Rectal smooth muscle tissue (tissue), 1 donor: Measurements from ENCODE around the gene PCGF1.

Source experiments
- H3K27ac ChIP-seq: one replicate; pipeline ENCODE4 v1.7.0; 2013; ENCODE audit warnings: low read depth, low read length, inconsistent platforms
- H3K27me3 ChIP-seq: one replicate; pipeline ENCODE4 v1.7.0; 2013; ENCODE audit warnings: low read length; ENCODE audit not compliant: control insufficient read depth, insufficient read depth
- H3K36me3 ChIP-seq: one replicate; pipeline ENCODE4 v1.7.0; 2013; ENCODE audit warnings: low read length; ENCODE audit not compliant: control insufficient read depth, insufficient read depth
- H3K4me1 ChIP-seq: one replicate; pipeline ENCODE4 v1.7.0; 2013; ENCODE audit warnings: low read length; ENCODE audit not compliant: control insufficient read depth, insufficient read depth
- H3K4me3 ChIP-seq: one replicate; pipeline ENCODE4 v1.7.0; 2013; ENCODE audit warnings: low read length
- H3K9ac ChIP-seq: one replicate; pipeline ENCODE4 v1.7.0; 2013; ENCODE audit warnings: low read length

Gene PCGF1

GRCh38 chr2:74522516-74522915, 15.0 kb upstream of the PCGF1 start:
- Histone ChIP-seq H3K4me1 (no peaks in the 10 kb centered on the region), H3K36me3 (peaks cover 16% of the 10 kb centered on the region), H3K27ac (no peak overlapping the region), H3K4me3 (no peak overlapping the region), H3K9ac (no peak overlapping the region), H3K27me3 (peaks cover 16% of the 10 kb centered on the region)

- no peak overlapping the region for H3K27ac ChIP-seq
- peak overlapping the region; percentile 14 for H3K4me3 ChIP-seq
- no peak overlapping the region for H3K9ac ChIP-seq
- H3K27me3 ChIP-seq, result peaks cover 49% of the 10 kb centered on the region
- no peaks in the 10 kb centered on the region for H3K4me1 ChIP-seq
- H3K36me3 ChIP-seq, result no peaks in the 10 kb centered on the region
These were observed 9.2 kb upstream of the PCGF1 start for GRCh38 chr2:74516650-74517049.

GRCh38 chr2:74515981-74516633, 8.6 kb upstream of the PCGF1 start:
- peak overlapping the region; percentile 48 for H3K4me3 ChIP-seq

GRCh38 chr2:74515271-74515980, 7.9 kb upstream of the PCGF1 start:
- H3K27ac ChIP-seq, result no peak overlapping the region

More at GRCh38 chr2:74515981-74516633, 8.6 kb upstream of the PCGF1 start:
- H3K9ac ChIP-seq, result no peak overlapping the region
- H3K27ac ChIP-seq, result no peak overlapping the region
- H3K4me1 ChIP-seq, result no peaks in the 10 kb centered on the region
- H3K36me3 ChIP-seq, result no peaks in the 10 kb centered on the region
- H3K27me3 ChIP-seq, result peaks cover 50% of the 10 kb centered on the region

GRCh38 chr2:74514368-74515270, 7.1 kb upstream of the PCGF1 start, which contains the start of gene TLX2:
Gene TLX2, plus strand, starts transcription at chr2:74514450. Its CDS starts 357 bp downstream, at chr2:74514807.
- Histone ChIP-seq H3K36me3 (no peaks in the 10 kb centered on the region), H3K4me1 (no peaks in the 10 kb centered on the region), H3K27ac (no peak within 1 kb of the TSS), H3K9ac (no peak within 1 kb of the TSS), H3K27me3 (peaks cover 45% of the 10 kb centered on the region), H3K4me3 (peak within 1 kb of the TSS; percentile 48)

More at GRCh38 chr2:74515271-74515980, 7.9 kb upstream of the PCGF1 start:
- Histone ChIP-seq H3K4me1 (no peaks in the 10 kb centered on the region), H3K9ac (no peak overlapping the region), H3K36me3 (no peaks in the 10 kb centered on the region), H3K4me3 (peak overlapping the region; percentile 48), H3K27me3 (peaks cover 50% of the 10 kb centered on the region)

DNA sequence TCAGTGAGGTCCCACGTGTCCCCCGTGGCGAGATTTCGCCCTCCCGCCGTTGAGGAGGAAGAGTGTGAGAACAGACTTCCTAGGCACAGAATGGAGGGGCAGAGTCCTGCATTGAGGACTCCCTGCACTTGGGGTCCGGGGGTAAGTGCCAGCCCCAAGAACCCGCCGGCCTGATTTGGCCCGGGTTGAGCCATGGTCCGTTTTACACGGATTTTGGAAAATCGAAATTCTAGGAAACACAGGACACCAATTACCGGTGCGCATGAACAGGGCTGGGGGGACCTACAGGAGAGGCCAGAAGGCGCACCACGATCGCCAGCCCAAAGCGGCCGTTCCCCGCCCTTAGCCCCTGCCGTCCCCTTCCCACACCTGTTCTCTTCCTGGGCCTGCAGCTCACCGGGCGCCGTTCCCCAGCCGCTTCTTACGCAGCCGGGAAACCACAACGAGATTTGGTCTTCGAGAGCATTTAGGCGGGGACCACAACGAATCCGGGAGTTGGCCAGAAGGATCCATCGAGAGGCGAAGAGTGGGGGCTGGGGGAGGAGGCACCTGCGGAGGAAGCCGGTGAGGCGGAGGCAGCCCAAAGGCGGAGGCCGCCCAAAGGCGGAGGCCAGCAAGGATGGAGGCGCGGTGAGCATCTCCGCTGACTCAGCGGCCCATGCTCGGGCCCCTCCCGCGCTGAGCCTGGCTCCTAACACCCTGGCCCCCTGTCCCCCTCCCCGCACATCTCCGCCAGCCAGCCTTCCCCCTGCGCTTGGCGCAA, 6.3 kb upstream of the PCGF1 start:
- Histone ChIP-seq H3K4me3 (no peak overlapping the region), H3K27me3 (peaks cover 39% of the 10 kb centered on the region)

GRCh38 chr2:74512744-74513604, 5.5 kb upstream of the PCGF1 start:
- H3K4me3 ChIP-seq, result no peak overlapping the region
- no peak overlapping the region for H3K9ac ChIP-seq
- H3K27me3 ChIP-seq, result peaks cover 39% of the 10 kb centered on the region
- H3K36me3 ChIP-seq, result no peaks in the 10 kb centered on the region
- H3K27ac ChIP-seq, result no peak overlapping the region
- no peaks in the 10 kb centered on the region for H3K4me1 ChIP-seq

More for the DNA sequence above, 6.3 kb upstream of the PCGF1 start:
- Histone ChIP-seq H3K9ac (no peak overlapping the region), H3K27ac (no peak overlapping the region), H3K4me1 (no peaks in the 10 kb centered on the region), H3K36me3 (no peaks in the 10 kb centered on the region)

DNA sequence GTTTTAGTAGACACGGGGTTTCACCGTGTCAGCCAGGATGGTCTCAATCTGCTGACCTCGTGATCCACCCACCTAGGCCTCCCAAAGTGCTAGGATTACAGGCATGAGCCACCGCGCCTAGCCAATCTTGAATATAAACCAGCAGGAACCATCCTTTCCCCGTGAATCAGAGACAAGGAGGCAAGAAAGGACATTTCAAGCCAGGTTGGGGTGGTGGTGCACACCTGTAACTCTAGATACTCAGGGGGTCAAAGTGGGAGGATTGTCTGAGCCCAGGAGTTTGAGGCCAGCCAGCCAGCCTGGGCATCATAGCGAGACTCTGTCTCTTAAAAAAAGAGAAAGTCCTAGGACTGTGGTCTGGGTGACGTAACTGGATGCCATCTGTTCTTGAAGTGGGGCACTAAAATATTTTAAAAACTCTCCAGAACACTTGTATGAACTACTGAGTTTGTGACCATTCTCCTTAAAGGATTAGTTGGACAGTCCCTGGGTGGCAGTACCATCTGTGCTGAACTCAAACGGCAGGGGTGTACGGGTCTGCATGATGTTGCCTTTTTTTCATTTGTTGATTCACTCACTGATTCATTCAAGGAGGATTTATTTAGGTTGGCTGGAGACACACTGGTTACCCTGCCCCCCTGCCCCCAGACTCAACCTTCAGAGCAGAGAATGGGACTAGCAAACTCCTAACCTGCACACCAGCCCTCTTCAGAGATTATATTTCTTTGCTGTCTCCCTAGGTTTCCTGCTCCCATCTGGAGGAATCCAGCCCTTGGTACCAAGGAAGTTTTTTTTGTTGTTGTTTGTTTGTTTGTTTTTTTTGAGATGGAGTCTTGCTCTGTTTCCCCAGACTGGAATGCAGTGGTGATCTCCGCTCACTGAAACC, 3.9 kb upstream of the PCGF1 start:
- peaks cover 6% of the 10 kb centered on the region for H3K4me1 ChIP-seq
- H3K27ac ChIP-seq, result no peak overlapping the region
- H3K36me3 ChIP-seq, result no peaks in the 10 kb centered on the region
- no peak overlapping the region for H3K4me3 ChIP-seq
- H3K27me3 ChIP-seq, result peaks cover 34% of the 10 kb centered on the region
- H3K9ac ChIP-seq, result no peak overlapping the region

DNA sequence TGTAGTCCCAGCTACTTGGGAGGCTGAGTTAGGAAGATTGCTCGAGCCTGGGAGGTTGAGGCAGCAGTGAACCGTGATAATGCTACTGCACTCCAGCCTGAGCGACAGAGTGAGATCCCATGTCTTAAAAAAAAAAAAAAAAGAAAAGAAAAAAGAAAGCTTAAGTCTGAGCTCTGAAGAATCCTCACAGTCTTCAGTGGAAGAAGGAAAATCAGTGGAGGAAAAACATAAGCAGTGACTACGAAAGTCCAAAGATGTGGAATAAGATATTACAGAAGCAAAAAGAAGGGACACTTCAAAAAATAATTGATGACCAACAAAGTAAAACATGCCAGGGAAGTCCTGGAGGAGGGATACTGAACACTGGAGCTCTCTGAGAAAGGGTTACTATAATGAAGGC, 2.8 kb upstream of the PCGF1 start:
- no peak overlapping the region for H3K27ac ChIP-seq
- no peak overlapping the region for H3K4me3 ChIP-seq
- no peak overlapping the region for H3K9ac ChIP-seq
- H3K27me3 ChIP-seq, result peaks cover 27% of the 10 kb centered on the region
- peaks cover 9% of the 10 kb centered on the region for H3K4me1 ChIP-seq
- H3K36me3 ChIP-seq, result no peaks in the 10 kb centered on the region

- Histone ChIP-seq H3K36me3 (no peaks in the 10 kb centered on the region), H3K4me3 (peak overlapping the region; percentile 89), H3K9ac (peak overlapping the region; percentile 27), H3K4me1 (peaks cover 9% of the 10 kb centered on the region), H3K27me3 (peaks cover 12% of the 10 kb centered on the region), H3K27ac (peak overlapping the region; percentile 99)
These were observed 528 bp upstream of the PCGF1 start for GRCh38 chr2:74507926-74508520.
